CD8-positive, alpha-beta memory T cell (primary cell): ENCODE measurements around the gene FTCD. TPM values are rescaled to one million over a fixed set of nuclear protein-coding genes. Genes with fewer than 3 reads are reported as not detected.

Experiments used
- CTCF ChIA-PET: fragments of 350-600 bp; sonication (Branson Sonifier 250); formaldehyde crosslinking; loops from one replicate; lab custom pipeline; 2021; ENCODE audit warnings: antibody characterized with exemption; lab: Charles Lee
- POLR2A ChIA-PET: fragments of 350-600 bp; sonication (Branson Sonifier 250); formaldehyde crosslinking; loops from one replicate; lab custom pipeline; 2021; ENCODE audit warnings: antibody characterized with exemption; lab: Charles Lee
- DNase-seq, 5 donors: peaks; one replicate each; pipeline versions ENCODE4 v3.0.0 to v3.0.0-alpha.2; 2020 to 2022; ENCODE audit warnings: mixed read lengths in 1 of 5
- H3K27ac ChIP-seq: one replicate; pipeline ENCODE4 v1.7.0; 2013; ENCODE audit warnings: low read depth, mild to moderate bottlenecking, low read length, moderate library complexity
- H3K27me3 ChIP-seq: 2 replicates; pipeline ENCODE4 v1.7.0; 2013; ENCODE audit warnings: low read length, mild to moderate bottlenecking; ENCODE audit not compliant: insufficient read depth, poor library complexity, severe bottlenecking
- H3K36me3 ChIP-seq: 2 replicates; pipeline ENCODE4 v1.7.0; 2013; ENCODE audit warnings: mild to moderate bottlenecking, low read length, moderate library complexity; ENCODE audit not compliant: insufficient read depth
- H3K4me1 ChIP-seq: 2 replicates; pipeline ENCODE4 v1.7.0; 2013; ENCODE audit warnings: mild to moderate bottlenecking, low read length, moderate library complexity; ENCODE audit not compliant: insufficient read depth
- H3K4me3 ChIP-seq: 2 replicates; pipeline ENCODE4 v1.7.0; 2013; ENCODE audit warnings: mild to moderate bottlenecking, low read length
- H3K9me3 ChIP-seq: 2 replicates; pipeline ENCODE4 v1.7.0; 2013; ENCODE audit warnings: mild to moderate bottlenecking, low read length
- H3K27ac Mint-ChIP-seq, 8 donors: one replicate each; pipeline ENCODE4 v1.8.0; 2020 to 2021; ENCODE audit warnings: mixed read lengths in 8 of 8, mild to moderate bottlenecking in 6 of 8, inconsistent platforms in 3 of 8, moderate library complexity in 3 of 8
- H3K27me3 Mint-ChIP-seq, 2 donors: one replicate each; pipeline ENCODE4 v1.8.0; 2020 to 2021; ENCODE audit warnings: mixed read lengths in 2 of 2, mild to moderate bottlenecking in 1 of 2, moderate library complexity in 1 of 2
- H3K36me3 Mint-ChIP-seq, 3 donors: one replicate each; pipeline ENCODE4 v1.8.0; 2020 to 2021; ENCODE audit warnings: mixed read lengths in 3 of 3, inconsistent platforms in 1 of 3, mild to moderate bottlenecking in 1 of 3
- H3K4me1 Mint-ChIP-seq, 3 donors: one replicate each; pipeline ENCODE4 v1.8.0; 2020 to 2021; ENCODE audit warnings: mixed read lengths in 3 of 3, inconsistent platforms in 1 of 3, mild to moderate bottlenecking in 1 of 3
- H3K4me3 Mint-ChIP-seq, 7 donors: one replicate each; pipeline ENCODE4 v1.8.0; 2020 to 2021; ENCODE audit warnings: mixed read lengths in 7 of 7, mild to moderate bottlenecking in 6 of 7, moderate library complexity in 4 of 7, inconsistent platforms in 2 of 7
- H3K9me3 Mint-ChIP-seq, 5 donors: one replicate each; pipeline ENCODE4 v1.8.0; 2020 to 2022; ENCODE audit warnings: mixed read lengths in 5 of 5, mild to moderate bottlenecking in 3 of 5, moderate library complexity in 2 of 5, inconsistent platforms in 1 of 5
- polyA plus RNA-seq: library from polyadenylated mRNA; unstranded; fragments of 300-500 nt; fragmentation: Illumina TruSeq; gene quantifications from one replicate; pipeline ENCODE4 v1.2.3, GENCODE V29; 2021
- total RNA-seq, 2 experiments: library from RNA; stranded (reverse); gene quantifications; one replicate each; pipeline ENCODE4 v1.2.3, GENCODE V29; 2021

FTCD gene
- total and polyA plus RNA-seq, 3 experiments from 2014 or later: not detected

- H3K27me3 Mint-ChIP-seq: peaks cover 0 to 1% of the 10 kb centered on the region in 2 donors
- POLR2A ChIA-PET: no interaction called here
- peaks cover 6 to 15% (median 7%) of the 10 kb centered on the region in 3 donors for H3K4me1 Mint-ChIP-seq
These were observed 63.8 kb downstream of the FTCD start for GRCh38 chr21:46091631-46092025.

GRCh38 chr21:46091118-46091517 is 64.3 kb downstream of the FTCD start:
- H3K27ac Mint-ChIP-seq: peak overlapping the region in 2 of 8 donors; percentile 23 to 44
- no peaks in the 10 kb centered on the region for H3K9me3 ChIP-seq
- H3K4me3 ChIP-seq: no peak overlapping the region
- peaks cover 18 to 24% (median 22%) of the 10 kb centered on the region in 5 donors for H3K9me3 Mint-ChIP-seq
- DNase-seq: no peak
- H3K27me3 ChIP-seq: no peaks in the 10 kb centered on the region
- H3K36me3 Mint-ChIP-seq: peaks cover 0 to 4% (median 0%) of the 10 kb centered on the region in 3 donors
- no peak overlapping the region for H3K4me3 Mint-ChIP-seq
- H3K4me1 ChIP-seq: no peaks in the 10 kb centered on the region
- H3K4me1 Mint-ChIP-seq: peaks cover 6 to 15% (median 6%) of the 10 kb centered on the region in 3 donors
- ChIA-PET POLR2A (no interaction called here), CTCF (no interaction called here)
- no peaks in the 10 kb centered on the region for H3K36me3 ChIP-seq
- peaks cover 0 to 1% of the 10 kb centered on the region in 2 donors for H3K27me3 Mint-ChIP-seq
- H3K27ac ChIP-seq: no peak overlapping the region

More at GRCh38 chr21:46091631-46092025, 63.8 kb downstream of the FTCD start:
- DNase-seq: no peak
- no peaks in the 10 kb centered on the region for H3K27me3 ChIP-seq
- H3K4me3 ChIP-seq: no peak overlapping the region
- H3K9me3 Mint-ChIP-seq: peaks cover 17 to 22% (median 20%) of the 10 kb centered on the region in 5 donors
- H3K36me3 ChIP-seq: no peaks in the 10 kb centered on the region
- CTCF ChIA-PET: no interaction called here
- peaks cover 0 to 3% (median 0%) of the 10 kb centered on the region in 3 donors for H3K36me3 Mint-ChIP-seq
- H3K4me3 Mint-ChIP-seq: no peak overlapping the region
- H3K27ac Mint-ChIP-seq: no peak overlapping the region
- H3K9me3 ChIP-seq: no peaks in the 10 kb centered on the region
- H3K4me1 ChIP-seq: no peaks in the 10 kb centered on the region
- no peak overlapping the region for H3K27ac ChIP-seq

- Mint-ChIP-seq H3K27me3 (peaks cover 0 to 5% of the 10 kb centered on the region in 2 donors), H3K27ac (no peak overlapping the region), H3K4me3 (no peak overlapping the region), H3K36me3 (peaks cover 0 to 4% (median 0%) of the 10 kb centered on the region in 3 donors), H3K9me3 (peaks cover 18 to 28% (median 22%) of the 10 kb centered on the region in 5 donors), H3K4me1 (peaks cover 2 to 5% (median 5%) of the 10 kb centered on the region in 3 donors)
- POLR2A ChIA-PET: no interaction called here
- DNase-seq: no peak
- no peaks in the 10 kb centered on the region for H3K36me3 ChIP-seq
- H3K4me3 ChIP-seq: no peak overlapping the region
- no peaks in the 10 kb centered on the region for H3K4me1 ChIP-seq
- CTCF ChIA-PET: interaction anchor here (1.5 kb wide), 1 partner anchor 54 kb away, joined by 3 read pairs; no protein-coding TSS in a partner anchor
- no peak overlapping the region for H3K27ac ChIP-seq
- no peaks in the 10 kb centered on the region for H3K27me3 ChIP-seq
- no peaks in the 10 kb centered on the region for H3K9me3 ChIP-seq
These were observed 66.1 kb downstream of the FTCD start for GRCh38 chr21:46089285-46089684.

- H3K9me3 Mint-ChIP-seq: peaks cover 18 to 28% (median 22%) of the 10 kb centered on the region in 5 donors
- peaks cover 0 to 7% of the 10 kb centered on the region in 2 donors for H3K27me3 Mint-ChIP-seq
- Histone ChIP-seq H3K27ac (no peak overlapping the region), H3K9me3 (no peaks in the 10 kb centered on the region), H3K4me3 (no peak overlapping the region), H3K27me3 (no peaks in the 10 kb centered on the region), H3K4me1 (no peaks in the 10 kb centered on the region), H3K36me3 (no peaks in the 10 kb centered on the region)
- H3K4me3 Mint-ChIP-seq: no peak overlapping the region
- CTCF ChIA-PET: interaction anchor here (1.5 kb wide), 1 partner anchor 55 kb away, joined by 3 read pairs; no protein-coding TSS in a partner anchor
- POLR2A ChIA-PET: no interaction called here
- peaks cover 0 to 2% (median 0%) of the 10 kb centered on the region in 3 donors for H3K4me1 Mint-ChIP-seq
- no peak overlapping the region for H3K27ac Mint-ChIP-seq
- DNase-seq: no peak
- H3K36me3 Mint-ChIP-seq: peaks cover 0 to 4% (median 0%) of the 10 kb centered on the region in 3 donors
These were observed 67.2 kb downstream of the FTCD start for GRCh38 chr21:46088189-46088588.

- H3K27ac Mint-ChIP-seq: no peak overlapping the region
- H3K4me3 Mint-ChIP-seq: no peak overlapping the region
- POLR2A ChIA-PET: no interaction called here
These were observed 67.7 kb downstream of the FTCD start for GRCh38 chr21:46087641-46088040.

More at GRCh38 chr21:46087641-46088040, 67.7 kb downstream of the FTCD start:
- H3K27me3 Mint-ChIP-seq: peaks cover 0 to 7% of the 10 kb centered on the region in 2 donors
- H3K36me3 Mint-ChIP-seq: peaks cover 0 to 4% (median 0%) of the 10 kb centered on the region in 3 donors
- Histone ChIP-seq H3K27ac (no peak overlapping the region), H3K4me1 (no peaks in the 10 kb centered on the region), H3K4me3 (no peak overlapping the region), H3K36me3 (no peaks in the 10 kb centered on the region), H3K27me3 (no peaks in the 10 kb centered on the region), H3K9me3 (no peaks in the 10 kb centered on the region)
- H3K4me1 Mint-ChIP-seq: peaks cover 0 to 2% (median 0%) of the 10 kb centered on the region in 3 donors
- CTCF ChIA-PET: no interaction called here
- no peak for DNase-seq
- peaks cover 18 to 28% (median 22%) of the 10 kb centered on the region in 5 donors for H3K9me3 Mint-ChIP-seq

Other genes with a start within 250 kb of the FTCD start
- 10 to 100 TPM; 12.1 to 13.1 TPM for gene COL6A1, start 173.8 kb downstream of the FTCD start, total RNA-seq
- 1.6 TPM for gene COL6A1, start 173.8 kb downstream of the FTCD start, polyA plus RNA-seq
- gene COL6A2, start 57.5 kb downstream of the FTCD start, total RNA-seq: 10 to 100 TPM; 22.8 to 25.1 TPM
- gene COL6A2, start 57.5 kb downstream of the FTCD start, polyA plus RNA-seq: 17.4 TPM
- gene SPATC1L, start 28.9 kb upstream of the FTCD start, total RNA-seq: 1 to 10 TPM; 5.0 TPM
- gene SPATC1L, start 28.9 kb upstream of the FTCD start, polyA plus RNA-seq: 10.7 TPM
- gene LSS, start 73.2 kb upstream of the FTCD start, total RNA-seq: 10 to 100 TPM; 19.6 to 20.4 TPM
- gene LSS, start 73.2 kb upstream of the FTCD start, polyA plus RNA-seq: 16.1 TPM
- 100 to 1,000 TPM; 131 to 133 TPM for gene MCM3AP, start 130.0 kb upstream of the FTCD start, total RNA-seq
- 56.7 TPM for gene MCM3AP, start 130.0 kb upstream of the FTCD start, polyA plus RNA-seq
- 10 to 100 TPM; 16.7 to 18.6 TPM for gene YBEY, start 130.8 kb upstream of the FTCD start, total RNA-seq
- 21.0 TPM for gene YBEY, start 130.8 kb upstream of the FTCD start, polyA plus RNA-seq
- 10 to 100 TPM; 13.4 to 14.5 TPM for gene C21orf58, start 168.3 kb upstream of the FTCD start, total RNA-seq
- gene C21orf58, start 168.3 kb upstream of the FTCD start, polyA plus RNA-seq: 0.62 TPM
- gene PCNT, start 168.6 kb upstream of the FTCD start, total RNA-seq: 10 to 100 TPM; 54.8 to 60.1 TPM
- 27.1 TPM for gene PCNT, start 168.6 kb upstream of the FTCD start, polyA plus RNA-seq